ENCODE measurements around the gene CCDC69.

- no peak for TF ChIP-seq GATA2 (IDR thresholded peaks at IDR 0.05; ENCODE audit: low read depth, low read length)
- no peak for TF ChIP-seq GATA3 (IDR thresholded peaks at IDR 0.05; ENCODE audit: low read depth, low read length)
Observed at GRCh38 chr5:151236888-151237287, 13.0 kb upstream of the CCDC69 start.
